GM12878 (cell line): ENCODE results near the gene CCDC54. TPM values are rescaled to one million over a fixed set of nuclear protein-coding genes. Genes with fewer than 3 reads are reported as not detected.

ENCODE experiments used
- ATAC-seq: fragments of 200-7000 bp; cut with Tn5 transposase; 3 replicates; pipeline ENCODE4 v1.9.1; 2020; ENCODE audit warnings: mild to moderate bottlenecking, moderate library complexity
- BruUV-seq: library from RNA; stranded (reverse); fragments of 400-500 nt; replicated peaks from 2 replicates; lab custom pipeline; 2021; lab: Mats Ljungman, UMichigan
- CTCF ChIA-PET: fragments of 300-600 bp; sonication (Branson Sonifier 250); formaldehyde crosslinking; extraction: SDS; loops from one replicate; lab custom pipeline; 2021; ENCODE audit warnings: inconsistent platforms; lab: Yijun Ruan, JAX
- POLR2A ChIA-PET: fragments of 350-600 bp; formaldehyde crosslinking; extraction: SDS; loops from one replicate; lab custom pipeline; 2021; ENCODE audit warnings: inconsistent platforms; lab: Charles Lee
- RAD21 ChIA-PET: fragments of 300-600 bp; sonication (Branson Sonifier 250); formaldehyde crosslinking; loops from one replicate; lab custom pipeline; 2023; ENCODE audit warnings: antibody characterized with exemption; ENCODE audit not compliant: unreplicated experiment; lab: Charles Lee
- SMC1A ChIA-PET: fragments of 300-600 bp; sonication (Branson Sonifier 250); formaldehyde crosslinking; loops from one replicate; lab custom pipeline; 2023; ENCODE audit not compliant: unreplicated experiment, uncharacterized antibody; lab: Charles Lee
- DNase-seq: peaks from one replicate; pipeline ENCODE4 v3.0.0-alpha.2; 2011; ENCODE audit warnings: low read depth, low spot score
- FAIRE-seq: peaks from 3 replicates; lab custom pipeline; 2011; peaks lifted over from hg19 to GRCh38; lab: Jason Lieb, UNC
- H2AFZ ChIP-seq: 2 replicates; pipeline ENCODE4 v1.6.0; 2011; ENCODE audit warnings: low read depth, low read length, control low read depth; ENCODE audit not compliant: control insufficient read depth
- H3K27ac ChIP-seq: 2 replicates; pipeline ENCODE4 v1.5.1; 2011; ENCODE audit warnings: control low read depth; ENCODE audit not compliant: control insufficient read depth, insufficient read depth
- H3K27me3 ChIP-seq, 2 experiments: replicated peaks in 1 of 2; 2 replicates each; pipeline versions ENCODE4 v1.6.0 to v1.6.1; 2011; ENCODE audit warnings: low read length in 1 of 2; ENCODE audit not compliant: control insufficient read depth in 2 of 2, insufficient read depth in 2 of 2
- H3K36me3 ChIP-seq, 2 experiments: 2 replicates each; pipeline ENCODE4 v1.5.1; 2011; ENCODE audit warnings: low read length in 1 of 2; ENCODE audit not compliant: control insufficient read depth in 2 of 2, insufficient read depth in 2 of 2
- H3K4me1 ChIP-seq: 2 replicates; pipeline ENCODE4 v1.6.1; 2011; ENCODE audit warnings: mild to moderate bottlenecking, low read length, moderate library complexity, mixed read lengths; ENCODE audit not compliant: control insufficient read depth, insufficient read depth
- H3K4me2 ChIP-seq: 2 replicates; pipeline ENCODE4 v1.6.0; 2011; ENCODE audit warnings: control low read depth; ENCODE audit not compliant: control insufficient read depth, insufficient read depth
- H3K4me3 ChIP-seq: fragments of 200-600 bp; sonication (generic); 2 replicates; pipeline ENCODE4 v1.5.1; 2016
- H3K79me2 ChIP-seq: 2 replicates; pipeline ENCODE4 v1.6.0; 2011; ENCODE audit warnings: low read length; ENCODE audit not compliant: control insufficient read depth, insufficient read depth
- H3K9ac ChIP-seq: 2 replicates; pipeline ENCODE4 v1.8.0; 2011; ENCODE audit warnings: low read length, control low read depth, mixed read lengths; ENCODE audit not compliant: control insufficient read depth, insufficient read depth
- H3K9me3 ChIP-seq: replicated peaks from 3 replicates; pipeline ENCODE4 v1.5.1; 2011; ENCODE audit warnings: mild to moderate bottlenecking, low read length; ENCODE audit not compliant: control insufficient read depth, insufficient read depth
- H4K20me1 ChIP-seq: 2 replicates; pipeline ENCODE4 v1.6.0; 2011; ENCODE audit not compliant: control insufficient read depth, insufficient read depth
- CREB1 ChIP-seq: IDR thresholded peaks from 2 replicates; pipeline ENCODE4 v1.6.1; 2012; ENCODE audit warnings: low read depth, mild to moderate bottlenecking, inconsistent platforms
- CREM ChIP-seq: IDR thresholded peaks from 2 replicates; pipeline ENCODE4 v1.6.1; 2014; ENCODE audit warnings: antibody characterized with exemption, low read depth
- EP300 ChIP-seq, 2 experiments: fragments of 150-350 bp in 1 of 2; IDR thresholded peaks; 2 replicates each; pipeline ENCODE4 v1.6.1; 2011 to 2012; ENCODE audit warnings: low read depth in 2 of 2, low read length in 2 of 2, borderline replicate concordance in 1 of 2, improper control_type of control experiment in 1 of 2, inconsistent platforms in 1 of 2; ENCODE audit not compliant: control insufficient read depth in 1 of 2
- IKZF2 ChIP-seq, 2 experiments: fragments of 450-650 bp; IDR thresholded peaks; 2 replicates each; pipeline ENCODE4 v1.6.1; 2017; ENCODE audit warnings: mild to moderate bottlenecking in 2 of 2, moderate library complexity in 2 of 2
- KDM1A ChIP-seq: fragments of 200-600 bp; sonication (generic); IDR thresholded peaks from 2 replicates; pipeline ENCODE4 v1.6.1; 2016; ENCODE audit warnings: borderline replicate concordance
- MTA3 ChIP-seq: IDR thresholded peaks from 2 replicates; pipeline ENCODE4 v1.6.1; 2012; ENCODE audit warnings: low read length, inconsistent platforms, borderline replicate concordance
- MXI1 ChIP-seq: fragments of 150-350 bp; IDR thresholded peaks from 2 replicates; pipeline ENCODE4 v1.6.1; 2011; ENCODE audit warnings: low read depth, mild to moderate bottlenecking, inconsistent platforms, low read length, improper control_type of control experiment
- NFYA ChIP-seq: IDR thresholded peaks from 2 replicates; pipeline ENCODE4 v1.6.1; 2011; ENCODE audit warnings: low read depth, mild to moderate bottlenecking, low read length, improper control_type of control experiment, borderline replicate concordance
- POLR2A ChIP-seq: IDR thresholded peaks from 2 replicates; pipeline ENCODE4 v1.6.1; 2011; ENCODE audit warnings: low read depth, mild to moderate bottlenecking, low read length
- RCOR1 ChIP-seq: conservative IDR thresholded peaks from 2 replicates; pipeline ENCODE4 v1.6.1; 2012; ENCODE audit warnings: low read depth, low read length, improper control_type of control experiment
- SMC3 ChIP-seq: IDR thresholded peaks from 2 replicates; pipeline ENCODE4 v1.6.1; 2011; ENCODE audit warnings: low read length, improper control_type of control experiment, borderline replicate concordance
- SUPT20H ChIP-seq: IDR thresholded peaks from 2 replicates; pipeline ENCODE4 v1.6.1; 2011; ENCODE audit warnings: low read depth, mild to moderate bottlenecking, low read length, moderate library complexity, borderline replicate concordance; ENCODE audit not compliant: control insufficient read depth
- TARDBP ChIP-seq: IDR thresholded peaks from 2 replicates; pipeline ENCODE4 v1.6.1; 2016; ENCODE audit warnings: borderline replicate concordance
- ZNF217 ChIP-seq: fragments of 450-650 bp; IDR thresholded peaks from 2 replicates; pipeline ENCODE4 v1.6.1; 2017; ENCODE audit warnings: antibody characterized with exemption, mild to moderate bottlenecking
- WGBS: methylation state at CpG from one replicate; pipeline ENCODE4 v1.1.6; 2016; ENCODE audit warnings: low lambda C conversion rate; ENCODE audit not compliant: insufficient replicate concordance, insufficient coverage; ENCODE audit errors: missing lambda C conversion rate; 5-methylcytosine and 5-hydroxymethylcytosine counted together
- in situ Hi-C: fragments of 300-500 bp; cut with MboI; formaldehyde crosslinking; loops from 9 replicates; pipeline ENCODE4 v1.14.3; 2018; ENCODE audit warnings: mixed read lengths
- intact Hi-C: fragments of 100-400 bp; cut with micrococcal nuclease; formaldehyde crosslinking; loops from one replicate; pipeline ENCODE4 v1.14.2; 2022; ENCODE audit not compliant: unreplicated experiment
- polyA plus RNA-seq, 11 experiments: library from polyadenylated mRNA; depleted of rRNA in 4 of 11; unstranded in 6 of 11; stranded (reverse) in 5 of 11; fragments of >200 nt; fragmentation: Nextera tagmentation in 4 of 11; fragmentation: Illumina TruSeq in 1 of 11; extraction: Ambion mirVana in 4 of 11; extraction: Trizol in 1 of 11; gene quantifications; 1 replicate in 1 of 11; 2 replicates in 10 of 11; pipeline versions ENCODE4 v1.2.1 to v1.2.3, GENCODE V29; 2011 to 2016; ENCODE audit warnings: inconsistent platforms in 2 of 11, missing spikeins in 2 of 11, low read depth in 1 of 11
- total RNA-seq, 4 experiments: library from RNA; depleted of rRNA in 3 of 4; stranded (reverse); fragments of >200 nt in 3 of 4; fragmentation: Illumina TruSeq in 1 of 4; extraction: Trizol in 1 of 4; gene quantifications; 2 replicates each; pipeline versions ENCODE4 v1.2.1 to v1.2.3, GENCODE V29; 2013 to 2021
- TF ChIP-seq, protein P1 (sequence below): fragments of 450-650 bp; IDR thresholded peaks from 2 replicates; pipeline ENCODE4 v1.6.1; 2017; ENCODE audit warnings: mild to moderate bottlenecking, moderate library complexity

The CCDC54 gene
- total and polyA plus RNA-seq, 10 of the 15 experiments (the other 5 are each of a cell fraction or from before 2014, with no cell fraction given) = not detected

DNA sequence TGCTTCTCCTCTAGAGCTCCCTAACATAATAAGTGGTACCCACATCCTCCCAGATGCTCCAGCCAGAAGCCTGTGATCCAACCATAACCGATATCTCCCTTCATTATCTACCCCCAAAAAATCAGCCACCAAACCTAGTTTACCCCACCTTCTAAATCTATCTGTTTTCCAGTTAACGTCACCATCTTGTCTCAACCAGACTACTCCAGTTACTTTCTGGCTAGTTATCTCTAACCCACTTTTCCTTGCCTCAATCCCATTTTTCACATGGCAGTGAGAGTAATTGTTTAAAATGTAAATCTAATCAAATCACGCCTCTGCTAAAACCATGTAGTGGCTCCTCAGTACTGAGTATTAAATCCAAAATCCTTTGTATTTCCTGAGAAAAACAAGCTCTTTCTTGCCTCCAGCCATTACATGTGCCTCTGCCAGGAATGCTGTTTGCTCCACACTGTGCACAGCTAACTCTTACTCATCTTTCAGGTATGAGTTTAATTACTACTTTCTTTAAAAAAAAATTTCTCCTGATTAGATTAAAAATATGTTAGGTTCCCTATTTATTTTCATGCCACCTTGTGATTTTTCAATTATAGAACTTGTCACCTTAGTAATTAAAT, 15.4 kb downstream of the CCDC54 start:
- no peaks in the 10 kb centered on the region for H3K36me3 ChIP-seq
- H3K9ac ChIP-seq = no peak overlapping the region
- ATAC-seq (no peak), FAIRE-seq (no peak), DNase-seq (no peak)
- TF ChIP-seq, protein P1, sequence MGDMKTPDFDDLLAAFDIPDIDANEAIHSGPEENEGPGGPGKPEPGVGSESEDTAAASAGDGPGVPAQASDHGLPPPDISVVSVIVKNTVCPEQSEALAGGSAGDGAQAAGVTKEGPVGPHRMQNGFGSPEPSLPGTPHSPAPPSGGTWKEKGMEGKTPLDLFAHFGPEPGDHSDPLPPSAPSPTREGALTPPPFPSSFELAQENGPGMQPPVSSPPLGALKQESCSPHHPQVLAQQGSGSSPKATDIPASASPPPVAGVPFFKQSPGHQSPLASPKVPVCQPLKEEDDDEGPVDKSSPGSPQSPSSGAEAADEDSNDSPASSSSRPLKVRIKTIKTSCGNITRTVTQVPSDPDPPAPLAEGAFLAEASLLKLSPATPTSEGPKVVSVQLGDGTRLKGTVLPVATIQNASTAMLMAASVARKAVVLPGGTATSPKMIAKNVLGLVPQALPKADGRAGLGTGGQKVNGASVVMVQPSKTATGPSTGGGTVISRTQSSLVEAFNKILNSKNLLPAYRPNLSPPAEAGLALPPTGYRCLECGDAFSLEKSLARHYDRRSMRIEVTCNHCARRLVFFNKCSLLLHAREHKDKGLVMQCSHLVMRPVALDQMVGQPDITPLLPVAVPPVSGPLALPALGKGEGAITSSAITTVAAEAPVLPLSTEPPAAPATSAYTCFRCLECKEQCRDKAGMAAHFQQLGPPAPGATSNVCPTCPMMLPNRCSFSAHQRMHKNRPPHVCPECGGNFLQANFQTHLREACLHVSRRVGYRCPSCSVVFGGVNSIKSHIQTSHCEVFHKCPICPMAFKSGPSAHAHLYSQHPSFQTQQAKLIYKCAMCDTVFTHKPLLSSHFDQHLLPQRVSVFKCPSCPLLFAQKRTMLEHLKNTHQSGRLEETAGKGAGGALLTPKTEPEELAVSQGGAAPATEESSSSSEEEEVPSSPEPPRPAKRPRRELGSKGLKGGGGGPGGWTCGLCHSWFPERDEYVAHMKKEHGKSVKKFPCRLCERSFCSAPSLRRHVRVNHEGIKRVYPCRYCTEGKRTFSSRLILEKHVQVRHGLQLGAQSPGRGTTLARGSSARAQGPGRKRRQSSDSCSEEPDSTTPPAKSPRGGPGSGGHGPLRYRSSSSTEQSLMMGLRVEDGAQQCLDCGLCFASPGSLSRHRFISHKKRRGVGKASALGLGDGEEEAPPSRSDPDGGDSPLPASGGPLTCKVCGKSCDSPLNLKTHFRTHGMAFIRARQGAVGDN = no peak
- WGBS = 65% methylated on average over 3 of the region's 3 CpGs
- POLR2A ChIA-PET = no interaction called here
- SMC1A ChIA-PET = interaction anchor here (0.6 to 1.2 kb wide), 4 partner anchors 11 to 387 kb away, joined by 3 read pairs; no protein-coding TSS in a partner anchor
- H3K79me2 ChIP-seq = no peaks in the 10 kb centered on the region
- no peaks in the 10 kb centered on the region for H4K20me1 ChIP-seq
- intact Hi-C loops = no loop called here
- RAD21 ChIA-PET = no interaction called here
- H3K27me3 ChIP-seq = no peaks in the 10 kb centered on the region; a peak in 1 of 4 replicates
- H3K4me1 ChIP-seq = no peaks in the 10 kb centered on the region
- H3K4me3 ChIP-seq = no peak overlapping the region
- H3K4me2 ChIP-seq = no peak overlapping the region
- H2AFZ ChIP-seq = no peak overlapping the region
- H3K27ac ChIP-seq = no peak overlapping the region
- CTCF ChIA-PET = no interaction called here
- BruUV-seq = no TSS peak
- no peaks in the 10 kb centered on the region for H3K9me3 ChIP-seq
- in situ Hi-C loops = no loop called here

DNA sequence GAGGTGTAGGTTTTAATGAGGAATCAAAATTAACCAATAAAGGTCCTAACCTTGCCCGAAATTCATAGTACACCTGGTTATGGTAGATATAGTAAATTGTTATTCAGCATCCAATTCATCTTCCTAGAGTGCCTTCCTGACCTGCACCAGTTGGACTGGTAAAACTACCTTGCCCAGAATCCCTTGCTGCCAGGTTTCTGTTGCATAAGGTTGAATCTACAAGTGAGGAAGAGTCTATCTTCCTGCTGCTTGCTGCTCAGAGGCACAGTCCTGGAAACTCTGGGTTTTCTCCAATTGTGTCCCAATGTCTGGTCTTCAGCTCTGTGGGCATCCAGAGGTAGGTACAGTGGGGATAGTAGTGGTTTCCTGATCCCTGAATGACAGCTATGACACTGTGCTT, 17.3 kb downstream of the CCDC54 start:
- Histone ChIP-seq H3K79me2 (no peaks in the 10 kb centered on the region), H4K20me1 (no peaks in the 10 kb centered on the region), H2AFZ (no peak overlapping the region; the same call in 1 of the 2 replicates), H3K27me3 (no peaks in the 10 kb centered on the region; a peak in 1 of 4 replicates), H3K9me3 (no peaks in the 10 kb centered on the region), H3K9ac (no peak overlapping the region), H3K4me2 (no peak overlapping the region), H3K36me3 (no peaks in the 10 kb centered on the region), H3K27ac (no peak overlapping the region), H3K4me3 (no peak overlapping the region), H3K4me1 (no peaks in the 10 kb centered on the region)
- intact Hi-C loops (no loop called here), in situ Hi-C loops (no loop called here)
- CTCF ChIA-PET = no interaction called here
- FAIRE-seq = no peak
- no peak for DNase-seq
- BruUV-seq = no TSS peak
- RAD21 ChIA-PET = no interaction called here
- no peak; the same call in 2 of the 3 replicates for ATAC-seq
- POLR2A ChIA-PET = no interaction called here
- 0% methylated on average over 1 of the region's 1 CpG for WGBS
- SMC1A ChIA-PET = no interaction called here
- TF ChIP-seq MTA3 (no peak), ZNF217 (no peak), SMC3 (no peak), POLR2A (no peak), RCOR1 (no peak), IKZF2 (IDR thresholded peaks at IDR 0.05) (no peak), CREM (no peak), SUPT20H (no peak), NFYA (no peak), CREB1 (no peak), KDM1A (no peak), MXI1 (no peak), EP300 (IDR thresholded peaks at IDR 0.05; ENCODE audit: borderline replicate concordance in 1 of 2, control insufficient read depth in 1 of 2, low read depth in 2 of 2, low read length in 2 of 2) (no peak), TARDBP (no peak)
